Measurements from ENCODE around the gene THBD.
"Not testable (repeated sequence)": the region's sequence is repeated elsewhere in the genome, so short reads cannot be mapped to it uniquely, and the experiment has no call there.

The THBD gene

GRCh38 chr20:23029324-23029723 lies 20.1 kb downstream of the THBD start:
- H3K4me3 ChIP-seq (ENCODE audit: low read length) = no peak overlapping the region
- peaks cover 30% of the 10 kb centered on the region for H3K27me3 ChIP-seq (ENCODE audit: insufficient read depth, low read length)
- no peaks in the 10 kb centered on the region for H3K36me3 ChIP-seq (ENCODE audit: insufficient read depth, low read depth, low read length)
- H3K4me1 ChIP-seq (ENCODE audit: insufficient read depth, low read length) = no peaks in the 10 kb centered on the region
- H3K27ac ChIP-seq (ENCODE audit: low read length) = no peak overlapping the region
- H3K9ac ChIP-seq (ENCODE audit: low read depth, low read length) = no peak overlapping the region
- H3K9me3 ChIP-seq (ENCODE audit: insufficient read depth, low read depth, low read length) = no peaks in the 10 kb centered on the region

GRCh38 chr20:23028392-23028791 lies 21.1 kb downstream of the THBD start:
- H3K4me1 ChIP-seq (ENCODE audit: insufficient read depth, low read length) = no peaks in the 10 kb centered on the region
- H3K9me3 ChIP-seq (ENCODE audit: insufficient read depth, low read depth, low read length) = no peaks in the 10 kb centered on the region
- H3K4me3 ChIP-seq (ENCODE audit: low read length) = no peak overlapping the region
- no peak overlapping the region for H3K9ac ChIP-seq (ENCODE audit: low read depth, low read length)
- no peaks in the 10 kb centered on the region for H3K36me3 ChIP-seq (ENCODE audit: insufficient read depth, low read depth, low read length)
- H3K27ac ChIP-seq (ENCODE audit: low read length) = no peak overlapping the region
- peaks cover 21% of the 10 kb centered on the region for H3K27me3 ChIP-seq (ENCODE audit: insufficient read depth, low read length)

DNA sequence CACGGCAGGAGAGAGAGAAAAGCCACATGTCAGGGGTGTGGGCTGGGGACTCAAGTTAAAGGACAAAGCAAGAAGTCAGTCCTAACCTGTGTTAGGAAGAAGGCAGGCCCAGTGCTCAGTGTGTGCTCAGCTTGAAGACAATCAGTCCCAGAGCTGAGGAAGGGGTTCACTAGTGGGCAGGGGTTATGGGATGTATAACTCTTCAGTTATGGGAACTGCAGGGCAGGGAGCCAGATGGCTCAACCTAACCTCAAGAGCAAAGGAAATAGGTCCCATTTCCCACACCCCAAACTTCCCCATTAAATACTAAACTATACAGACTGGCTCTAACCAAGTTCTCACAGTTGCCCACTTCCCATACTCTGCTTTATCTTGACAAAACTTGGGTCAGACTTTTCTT lies 21.8 kb downstream of the THBD start:
- H3K27ac ChIP-seq (ENCODE audit: low read length) = no peak overlapping the region
- H3K9ac ChIP-seq (ENCODE audit: low read depth, low read length) = no peak overlapping the region
- H3K36me3 ChIP-seq (ENCODE audit: insufficient read depth, low read depth, low read length) = no peaks in the 10 kb centered on the region
- no peaks in the 10 kb centered on the region for H3K4me1 ChIP-seq (ENCODE audit: insufficient read depth, low read length)
- no peaks in the 10 kb centered on the region for H3K9me3 ChIP-seq (ENCODE audit: insufficient read depth, low read depth, low read length)
- no peak overlapping the region for H3K4me3 ChIP-seq (ENCODE audit: low read length)
- H3K27me3 ChIP-seq (ENCODE audit: insufficient read depth, low read length) = peaks cover 14% of the 10 kb centered on the region

DNA sequence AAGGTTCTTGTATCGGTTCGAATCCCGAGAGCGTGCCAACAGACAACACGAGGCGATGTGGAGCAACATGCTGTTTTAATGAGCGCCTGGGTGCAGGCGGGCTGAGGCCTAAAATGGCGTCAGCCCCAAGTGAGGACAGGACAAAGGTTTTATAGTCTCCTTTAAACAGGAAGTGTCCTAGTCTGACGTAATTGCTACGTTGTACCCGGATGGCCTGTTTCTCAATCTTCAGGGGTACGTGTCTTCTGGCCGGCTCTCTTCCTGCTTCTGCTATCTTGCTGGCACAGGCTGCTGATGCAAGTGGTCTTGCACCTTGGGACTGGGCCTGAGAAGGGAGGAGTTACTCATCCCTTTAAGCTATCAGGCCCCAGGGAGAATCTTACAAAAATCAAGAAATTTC lies 24.0 kb downstream of the THBD start:
- H3K27me3 ChIP-seq (ENCODE audit: insufficient read depth, low read length); H3K4me3 ChIP-seq (ENCODE audit: low read length); H3K36me3 ChIP-seq (ENCODE audit: insufficient read depth, low read depth, low read length); H3K4me1 ChIP-seq (ENCODE audit: insufficient read depth, low read length); H3K27ac ChIP-seq (ENCODE audit: low read length); H3K9ac ChIP-seq (ENCODE audit: low read depth, low read length); H3K9me3 ChIP-seq (ENCODE audit: insufficient read depth, low read depth, low read length): not testable (repeated sequence)

- no peak overlapping the region for H3K9ac ChIP-seq (ENCODE audit: low read depth, low read length)
- no peaks in the 10 kb centered on the region for H3K36me3 ChIP-seq (ENCODE audit: insufficient read depth, low read depth, low read length)
- H3K27me3 ChIP-seq (ENCODE audit: insufficient read depth, low read length) = peaks cover 5% of the 10 kb centered on the region; the same call in 1 of the 2 replicates
- H3K9me3 ChIP-seq (ENCODE audit: insufficient read depth, low read depth, low read length) = no peaks in the 10 kb centered on the region
- H3K4me1 ChIP-seq (ENCODE audit: insufficient read depth, low read length) = no peaks in the 10 kb centered on the region
- no peak overlapping the region for H3K4me3 ChIP-seq (ENCODE audit: low read length)
- H3K27ac ChIP-seq (ENCODE audit: low read length) = no peak overlapping the region
Observed at GRCh38 chr20:23024701-23025100, 24.8 kb downstream of the THBD start.

DNA sequence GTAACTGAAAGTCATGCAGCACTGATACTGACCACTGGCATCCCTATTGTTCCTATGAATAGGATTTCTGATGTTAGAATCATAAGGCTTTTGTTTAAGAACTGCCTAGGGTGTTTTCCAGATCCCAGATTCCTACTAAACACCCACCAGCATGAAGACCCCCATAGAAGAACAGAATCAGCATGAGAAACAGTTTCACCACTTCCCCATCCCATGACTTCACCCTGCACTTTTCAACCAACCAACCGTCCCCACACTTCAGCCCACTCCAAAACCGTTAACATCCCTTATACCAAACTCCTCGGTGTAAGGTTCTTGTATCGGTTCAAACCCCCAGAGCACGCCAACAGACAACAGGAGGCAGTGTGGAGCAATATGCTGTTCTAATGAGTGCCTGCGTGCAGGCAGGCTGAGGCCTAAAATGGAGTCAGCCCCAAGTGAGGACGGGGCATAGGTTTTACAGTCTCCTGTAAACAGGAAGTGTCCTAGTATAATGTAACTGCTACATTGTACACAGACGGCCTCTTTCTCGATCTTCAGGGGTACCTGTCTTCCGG lies 25.8 kb downstream of the THBD start:
- H3K9me3 ChIP-seq (ENCODE audit: insufficient read depth, low read depth, low read length) = no peaks in the 10 kb centered on the region
- no peaks in the 10 kb centered on the region for H3K4me1 ChIP-seq (ENCODE audit: insufficient read depth, low read length)
- peaks cover 1% of the 10 kb centered on the region; the same call in 1 of the 2 replicates for H3K27me3 ChIP-seq (ENCODE audit: insufficient read depth, low read length)
- no peak overlapping the region for H3K9ac ChIP-seq (ENCODE audit: low read depth, low read length)
- H3K27ac ChIP-seq (ENCODE audit: low read length) = no peak overlapping the region
- no peaks in the 10 kb centered on the region for H3K36me3 ChIP-seq (ENCODE audit: insufficient read depth, low read depth, low read length)
- no peak overlapping the region for H3K4me3 ChIP-seq (ENCODE audit: low read length)

DNA sequence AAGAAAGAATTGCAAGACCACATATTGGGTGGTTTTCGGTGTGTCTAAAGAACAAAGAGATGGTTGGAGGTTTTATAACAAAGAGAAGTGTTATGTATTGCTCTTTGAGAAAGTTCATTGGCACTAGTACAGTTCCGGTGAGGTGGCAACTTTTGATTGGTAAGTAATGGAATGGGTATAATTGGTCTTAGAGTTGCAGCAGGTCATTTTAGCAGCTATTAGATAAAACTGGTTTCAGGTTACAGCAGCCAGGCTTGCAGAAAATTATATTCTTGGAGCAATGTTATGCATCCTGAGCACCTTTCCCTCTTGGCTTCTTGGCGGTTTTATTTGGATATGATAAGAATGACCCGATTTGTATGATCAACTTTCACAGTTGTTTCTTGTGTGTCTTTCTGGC lies 26.6 kb downstream of the THBD start:
- Histone ChIP-seq H3K4me3 (ENCODE audit: low read length) (no peak overlapping the region), H3K9ac (ENCODE audit: low read depth, low read length) (no peak overlapping the region), H3K4me1 (ENCODE audit: insufficient read depth, low read length) (no peaks in the 10 kb centered on the region), H3K9me3 (ENCODE audit: insufficient read depth, low read depth, low read length) (no peaks in the 10 kb centered on the region), H3K27me3 (ENCODE audit: insufficient read depth, low read length) (no peaks in the 10 kb centered on the region), H3K36me3 (ENCODE audit: insufficient read depth, low read depth, low read length) (no peaks in the 10 kb centered on the region), H3K27ac (ENCODE audit: low read length) (no peak overlapping the region)

DNA sequence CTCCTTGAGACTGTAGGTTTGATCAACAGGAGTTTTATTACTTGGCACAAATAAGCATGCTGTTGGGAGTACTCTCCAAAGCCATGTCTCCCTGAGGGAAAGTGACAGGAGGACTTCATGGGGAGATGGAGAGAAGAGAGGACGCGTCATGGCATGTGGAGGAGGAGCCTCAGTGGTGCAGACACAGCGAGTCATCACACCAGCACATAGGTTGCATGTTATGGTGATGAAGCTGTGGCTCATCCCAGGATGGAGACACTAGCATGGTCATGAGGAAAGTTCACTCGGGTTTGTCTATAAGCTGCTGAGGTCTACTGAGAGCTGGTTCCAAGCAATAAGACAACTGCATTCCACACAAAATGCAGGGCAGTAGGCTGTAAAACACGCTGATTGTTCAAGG lies 27.5 kb downstream of the THBD start:
- Histone ChIP-seq H3K9me3 (ENCODE audit: insufficient read depth, low read depth, low read length) (no peaks in the 10 kb centered on the region), H3K36me3 (ENCODE audit: insufficient read depth, low read depth, low read length) (no peaks in the 10 kb centered on the region), H3K4me1 (ENCODE audit: insufficient read depth, low read length) (no peaks in the 10 kb centered on the region), H3K9ac (ENCODE audit: low read depth, low read length) (no peak overlapping the region), H3K27me3 (ENCODE audit: insufficient read depth, low read length) (no peaks in the 10 kb centered on the region), H3K4me3 (ENCODE audit: low read length) (no peak overlapping the region), H3K27ac (ENCODE audit: low read length) (no peak overlapping the region)

- no peak overlapping the region for H3K4me3 ChIP-seq (ENCODE audit: low read length)
- H3K27ac ChIP-seq (ENCODE audit: low read length) = no peak overlapping the region
- H3K4me1 ChIP-seq (ENCODE audit: insufficient read depth, low read length) = no peaks in the 10 kb centered on the region
- H3K9me3 ChIP-seq (ENCODE audit: insufficient read depth, low read depth, low read length) = no peaks in the 10 kb centered on the region
- no peaks in the 10 kb centered on the region for H3K36me3 ChIP-seq (ENCODE audit: insufficient read depth, low read depth, low read length)
- H3K27me3 ChIP-seq (ENCODE audit: insufficient read depth, low read length) = no peaks in the 10 kb centered on the region
- no peak overlapping the region for H3K9ac ChIP-seq (ENCODE audit: low read depth, low read length)
Observed at GRCh38 chr20:23021541-23021940, 27.9 kb downstream of the THBD start.

DNA sequence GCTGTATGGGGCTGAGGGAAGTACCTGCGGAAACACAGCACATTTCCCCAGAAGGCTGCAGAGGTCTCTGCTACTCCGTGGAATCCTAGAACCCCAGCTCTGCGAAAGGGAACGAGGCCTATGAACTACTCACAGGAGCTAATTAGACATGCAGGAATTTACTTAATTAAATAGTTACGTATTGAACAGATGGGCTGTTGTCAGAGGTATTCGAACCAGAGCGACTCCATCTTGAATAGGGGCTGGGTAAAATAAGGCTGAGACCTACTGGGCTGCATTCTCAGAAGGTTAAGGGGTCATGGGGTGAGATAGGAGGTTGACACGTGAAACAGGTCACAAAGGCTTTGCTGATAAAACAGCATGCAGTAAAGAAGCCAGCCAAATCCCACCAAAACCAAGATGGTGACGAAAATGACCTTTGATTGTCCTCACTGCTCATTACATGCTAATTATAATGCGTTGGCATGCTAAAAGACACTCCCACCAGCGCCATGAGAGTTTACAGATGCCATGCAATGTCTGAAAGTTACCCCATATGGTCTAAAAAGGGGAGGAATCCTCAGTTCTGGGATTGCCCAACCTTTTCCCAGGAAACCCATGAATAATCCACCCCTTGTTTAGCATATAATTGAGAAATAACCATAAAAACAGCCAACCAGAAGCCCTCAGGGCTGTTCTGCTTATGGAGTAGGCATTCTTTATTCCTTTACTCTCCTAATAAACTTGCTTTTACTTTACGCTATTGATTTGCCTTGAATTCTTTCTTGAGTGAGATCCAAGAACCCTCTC lies 29.0 kb downstream of the THBD start:
- no peak overlapping the region for H3K27ac ChIP-seq (ENCODE audit: low read length)

DNA sequence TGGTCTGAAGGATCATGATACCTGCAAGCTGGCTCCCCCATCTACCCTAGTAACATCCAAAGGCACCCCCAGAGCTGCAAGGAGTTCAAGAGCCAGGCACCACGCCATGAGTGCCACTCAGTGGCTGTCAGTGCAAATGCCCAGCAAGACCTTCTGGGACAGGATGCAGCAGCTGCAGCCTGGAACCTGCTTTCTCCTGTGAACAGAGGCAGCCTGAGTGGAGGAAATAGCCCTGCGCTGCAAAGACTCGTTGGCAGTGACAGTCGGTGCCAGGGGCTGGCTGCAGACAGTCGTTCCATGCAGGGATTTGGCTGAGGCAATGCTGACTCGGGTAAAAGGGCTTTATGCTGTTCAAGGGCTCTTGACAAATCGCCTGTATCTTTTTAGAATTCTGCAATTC lies 30.1 kb downstream of the THBD start:
- Histone ChIP-seq H3K4me1 (ENCODE audit: insufficient read depth, low read length) (no peaks in the 10 kb centered on the region), H3K9me3 (ENCODE audit: insufficient read depth, low read depth, low read length) (no peaks in the 10 kb centered on the region), H3K9ac (ENCODE audit: low read depth, low read length) (no peak overlapping the region), H3K36me3 (ENCODE audit: insufficient read depth, low read depth, low read length) (no peaks in the 10 kb centered on the region), H3K27me3 (ENCODE audit: insufficient read depth, low read length) (no peaks in the 10 kb centered on the region), H3K27ac (ENCODE audit: low read length) (no peak overlapping the region), H3K4me3 (ENCODE audit: low read length) (no peak overlapping the region)

More for the DNA sequence above, 29.0 kb downstream of the THBD start:
- no peaks in the 10 kb centered on the region for H3K27me3 ChIP-seq (ENCODE audit: insufficient read depth, low read length)
- no peaks in the 10 kb centered on the region for H3K36me3 ChIP-seq (ENCODE audit: insufficient read depth, low read depth, low read length)
- no peak overlapping the region for H3K4me3 ChIP-seq (ENCODE audit: low read length)
- no peaks in the 10 kb centered on the region for H3K9me3 ChIP-seq (ENCODE audit: insufficient read depth, low read depth, low read length)
- H3K4me1 ChIP-seq (ENCODE audit: insufficient read depth, low read length) = no peaks in the 10 kb centered on the region
- H3K9ac ChIP-seq (ENCODE audit: low read depth, low read length) = no peak overlapping the region

DNA sequence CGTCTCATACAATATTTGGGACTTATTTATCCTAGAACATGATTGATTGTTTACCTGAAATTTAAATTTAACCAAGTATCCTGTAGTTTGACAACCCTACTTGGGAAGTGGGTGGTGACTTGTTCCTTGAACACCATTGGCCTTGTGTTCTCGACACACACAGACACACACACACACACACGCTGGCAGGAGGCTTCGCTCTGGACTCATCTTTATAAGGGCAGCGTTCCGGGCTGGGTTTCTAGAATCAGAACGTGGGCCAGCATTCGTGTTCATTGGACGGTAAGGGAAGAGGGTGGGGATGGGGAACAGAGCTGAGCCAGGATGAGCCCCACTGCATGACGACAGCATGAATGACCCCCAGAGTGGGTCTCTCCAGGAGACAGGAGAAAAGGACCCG lies 30.5 kb downstream of the THBD start:
- Histone ChIP-seq H3K9ac (ENCODE audit: low read depth, low read length) (no peak overlapping the region), H3K9me3 (ENCODE audit: insufficient read depth, low read depth, low read length) (no peaks in the 10 kb centered on the region), H3K4me1 (ENCODE audit: insufficient read depth, low read length) (no peaks in the 10 kb centered on the region), H3K27ac (ENCODE audit: low read length) (no peak overlapping the region), H3K27me3 (ENCODE audit: insufficient read depth, low read length) (no peaks in the 10 kb centered on the region), H3K4me3 (ENCODE audit: low read length) (no peak overlapping the region), H3K36me3 (ENCODE audit: insufficient read depth, low read depth, low read length) (no peaks in the 10 kb centered on the region)

Measured in iPS-20b (cell line).